IMR-90 (cell line): ENCODE measurements around the gene NAP1L5. TPM values are rescaled to one million over a fixed set of nuclear protein-coding genes. Genes with fewer than 3 reads are reported as not detected.

Source experiments
- ATAC-seq: fragments of 200-7000 bp; cut with Tn5 transposase; 2 replicates; pipeline ENCODE4 v1.9.1; 2020; ENCODE audit warnings: low read depth, mild to moderate bottlenecking, moderate library complexity
- BruUV-seq: library from RNA; stranded (reverse); fragments of 400-500 nt; replicated peaks from 2 replicates; lab custom pipeline; 2021; lab: Mats Ljungman, UMichigan
- CTCF ChIA-PET: fragments of 300-600 bp; formaldehyde crosslinking; extraction: SDS; loops from one replicate; lab custom pipeline; 2021; ENCODE audit warnings: antibody characterized with exemption; lab: Yijun Ruan, JAX
- POLR2A ChIA-PET: fragments of 300-600 bp; sonication (Branson Sonifier 250); formaldehyde crosslinking; loops from one replicate; lab custom pipeline; 2022; ENCODE audit warnings: antibody characterized with exemption; ENCODE audit not compliant: unreplicated experiment; lab: Charles Lee
- DNase-seq: peaks from one replicate; pipeline ENCODE4 v3.0.0; 2013
- H2AFZ ChIP-seq: replicated peaks from 2 replicates; pipeline ENCODE3; 2013; ENCODE audit warnings: low read length, mild to moderate bottlenecking; ENCODE audit not compliant: poor library complexity
- H2AK5ac ChIP-seq: 2 replicates; pipeline ENCODE4 v1.6.1; 2013; ENCODE audit warnings: low read depth, low read length, inconsistent platforms
- H2AK9ac ChIP-seq: replicated peaks from 2 replicates; pipeline ENCODE3; 2013; ENCODE audit warnings: mild to moderate bottlenecking, low read depth, low read length, moderate library complexity; ENCODE audit not compliant: poor library complexity
- H2BK120ac ChIP-seq: 2 replicates; pipeline ENCODE4 v1.6.1; 2013; ENCODE audit warnings: low read depth, low read length, inconsistent platforms
- H2BK15ac ChIP-seq: 3 replicates; pipeline ENCODE4 v1.6.1; 2013; ENCODE audit warnings: low read depth, low read length, inconsistent platforms
- H2BK20ac ChIP-seq: 2 replicates; pipeline ENCODE4 v1.6.1; 2013; ENCODE audit warnings: low read depth, mild to moderate bottlenecking, inconsistent platforms, low read length, moderate library complexity
- H2BK5ac ChIP-seq: 2 replicates; pipeline ENCODE4 v1.6.1; 2013; ENCODE audit warnings: mild to moderate bottlenecking, low read depth, low read length, inconsistent platforms; ENCODE audit not compliant: poor library complexity, severe bottlenecking
- H3K14ac ChIP-seq: replicated peaks from 2 replicates; pipeline ENCODE4 v1.6.1; 2013; ENCODE audit warnings: low read depth, low read length, inconsistent platforms
- H3K18ac ChIP-seq: 2 replicates; pipeline ENCODE4 v1.6.1; 2013; ENCODE audit warnings: low read depth, low read length, control low read depth
- H3K23ac ChIP-seq: 2 replicates; pipeline ENCODE4 v1.6.1; 2013; ENCODE audit warnings: low read depth, low read length, inconsistent platforms
- H3K27ac ChIP-seq: 2 replicates; pipeline ENCODE4 v1.5.1; 2013; ENCODE audit warnings: mild to moderate bottlenecking, control low read depth, low read length; ENCODE audit not compliant: insufficient read depth
- H3K27me3 ChIP-seq: 2 replicates; pipeline ENCODE4 v1.6.1; 2013; ENCODE audit warnings: low read length; ENCODE audit not compliant: control insufficient read depth, insufficient read depth
- H3K36me3 ChIP-seq: 2 replicates; pipeline ENCODE4 v1.6.1; 2013; ENCODE audit warnings: low read length, mixed read lengths; ENCODE audit not compliant: control insufficient read depth, insufficient read depth
- H3K4ac ChIP-seq: 2 replicates; pipeline ENCODE4 v1.6.1; 2013; ENCODE audit warnings: low read depth, low read length, inconsistent platforms
- H3K4me1 ChIP-seq: 2 replicates; pipeline ENCODE4 v1.6.1; 2013; ENCODE audit warnings: low read length, mixed read lengths; ENCODE audit not compliant: control insufficient read depth, insufficient read depth
- H3K4me2 ChIP-seq: 2 replicates; pipeline ENCODE4 v1.6.1; 2013; ENCODE audit warnings: low read depth, mild to moderate bottlenecking, control low read depth, low read length, moderate library complexity
- H3K4me3 ChIP-seq: 2 replicates; pipeline ENCODE4 v1.5.1; 2013; ENCODE audit warnings: low read depth, mild to moderate bottlenecking, control low read depth, low read length, moderate library complexity; ENCODE audit not compliant: insufficient read depth
- H3K56ac ChIP-seq: 2 replicates; pipeline ENCODE4 v1.6.1; 2013; ENCODE audit warnings: low read length, inconsistent platforms; ENCODE audit not compliant: insufficient read depth; ENCODE audit errors: extremely low read depth
- H3K79me1 ChIP-seq, 2 experiments: 2 replicates each; pipeline ENCODE4 v1.6.1; 2013; ENCODE audit warnings: low read length in 2 of 2, inconsistent platforms in 1 of 2, low read depth in 1 of 2
- H3K9ac ChIP-seq: 2 replicates; pipeline ENCODE4 v1.6.1; 2013; ENCODE audit warnings: low read depth, low read length, control low read depth
- H3K9me1 ChIP-seq: 2 replicates; pipeline ENCODE4 v1.6.1; 2013; ENCODE audit warnings: low read length, inconsistent platforms; ENCODE audit not compliant: insufficient read depth
- H3K9me3 ChIP-seq: 2 replicates; pipeline ENCODE4 v1.6.1; 2013; ENCODE audit warnings: low read length; ENCODE audit not compliant: control insufficient read depth, insufficient read depth
- H4K20me1 ChIP-seq: 2 replicates; pipeline ENCODE4 v1.6.1; 2013; ENCODE audit warnings: low read length, inconsistent platforms; ENCODE audit not compliant: insufficient read depth
- H4K5ac ChIP-seq: 2 replicates; pipeline ENCODE4 v1.6.1; 2013; ENCODE audit warnings: mild to moderate bottlenecking, low read depth, low read length, control low read depth
- H4K8ac ChIP-seq, 2 experiments: 2 replicates each; pipeline ENCODE4 v1.6.1; 2013; ENCODE audit warnings: low read depth in 2 of 2, low read length in 2 of 2, control low read depth in 1 of 2, inconsistent platforms in 1 of 2
- H4K91ac ChIP-seq: 2 replicates; pipeline ENCODE4 v1.6.1; 2013; ENCODE audit warnings: low read depth, low read length, inconsistent platforms; ENCODE audit not compliant: insufficient read depth
- BHLHE40 ChIP-seq: fragments of 150-350 bp; IDR thresholded peaks from 2 replicates; pipeline ENCODE4 v1.6.1; 2016; ENCODE audit warnings: mild to moderate bottlenecking, low read depth, low read length
- CEBPB ChIP-seq: IDR thresholded peaks from 2 replicates; pipeline ENCODE4 v1.6.1; 2012; ENCODE audit warnings: low read depth, low read length, improper control_type of control experiment
- CHD1 ChIP-seq: IDR thresholded peaks from 2 replicates; pipeline ENCODE4 v1.6.1; 2012; ENCODE audit warnings: low read depth, low read length, improper control_type of control experiment
- CTCF ChIP-seq: conservative IDR thresholded peaks from 2 replicates; pipeline ENCODE4 v1.5.1; 2012; ENCODE audit warnings: mild to moderate bottlenecking, low read depth, low read length, improper control_type of control experiment
- ELK1 ChIP-seq: fragments of 150-350 bp; IDR thresholded peaks from 2 replicates; pipeline ENCODE4 v1.6.1; 2016; ENCODE audit warnings: low read depth, mild to moderate bottlenecking, low read length, moderate library complexity, borderline replicate concordance
- FOS ChIP-seq: fragments of 150-350 bp; IDR thresholded peaks from 2 replicates; pipeline ENCODE4 v1.6.1; 2016; ENCODE audit warnings: low read depth, low read length
- MAFK ChIP-seq: IDR thresholded peaks from 2 replicates; pipeline ENCODE4 v1.6.1; 2012; ENCODE audit warnings: low read depth, low read length, improper control_type of control experiment
- MAZ ChIP-seq: IDR thresholded peaks from 2 replicates; pipeline ENCODE4 v1.6.1; 2012; ENCODE audit warnings: low read depth, mild to moderate bottlenecking, low read length, improper control_type of control experiment, moderate library complexity, borderline replicate concordance
- NFE2L2 ChIP-seq: fragments of 150-350 bp; IDR thresholded peaks from 2 replicates; pipeline ENCODE4 v1.6.1; 2016; ENCODE audit warnings: low read depth, mild to moderate bottlenecking, low read length
- POLR2A ChIP-seq: IDR thresholded peaks from 2 replicates; pipeline ENCODE4 v1.6.1; 2012; ENCODE audit warnings: mild to moderate bottlenecking, low read depth, low read length
- RAD21 ChIP-seq: IDR thresholded peaks from 2 replicates; pipeline ENCODE4 v1.6.1; 2012; ENCODE audit warnings: low read length, improper control_type of control experiment
- RCOR1 ChIP-seq: IDR thresholded peaks from 2 replicates; pipeline ENCODE4 v1.6.1; 2012; ENCODE audit warnings: mild to moderate bottlenecking, low read length, improper control_type of control experiment; ENCODE audit not compliant: insufficient replicate concordance
- RFX5 ChIP-seq: IDR thresholded peaks from 2 replicates; pipeline ENCODE4 v1.8.0; 2012; ENCODE audit warnings: low read depth, mild to moderate bottlenecking, low read length, moderate library complexity
- SMC3 ChIP-seq: fragments of 150-350 bp; IDR thresholded peaks from 2 replicates; pipeline ENCODE4 v1.6.1; 2016; ENCODE audit warnings: low read depth, mild to moderate bottlenecking, antibody characterized with exemption, low read length, moderate library complexity
- USF2 ChIP-seq: fragments of 150-350 bp; IDR thresholded peaks from 2 replicates; pipeline ENCODE4 v1.6.1; 2017; ENCODE audit warnings: mild to moderate bottlenecking, antibody characterized with exemption, low read length, low read depth
- WGBS, 2 experiments: methylation state at CpG; one replicate each; pipeline versions ENCODE4 v1.1.5 to v1.1.7; 2013; ENCODE audit warnings: missing lambda C conversion rate in 2 of 2; ENCODE audit not compliant: insufficient read length in 1 of 2; ENCODE audit errors: extremely low coverage in 2 of 2; 5-methylcytosine and 5-hydroxymethylcytosine counted together
- dilution Hi-C: fragments of 300-500 bp; cut with HindIII; formaldehyde crosslinking; loops from one replicate; pipeline ENCODE4 v1.14.3; 2018; ENCODE audit warnings: low sequenced_read_pairs; ENCODE audit not compliant: unreplicated experiment
- in situ Hi-C: fragments of 300-500 bp; cut with MboI; formaldehyde crosslinking; loops from 3 replicates; pipeline ENCODE4 v1.14.3; 2019; ENCODE audit warnings: low sequenced_read_pairs, inconsistent platforms, mixed read lengths
- intact Hi-C: fragments of 100-400 bp; cut with micrococcal nuclease; formaldehyde crosslinking; loops from 2 replicates; pipeline ENCODE4 v1.10.0; 2022
- polyA plus RNA-seq, 3 experiments: library from polyadenylated mRNA; depleted of rRNA; stranded (reverse); fragments of >200 nt; gene quantifications; 2 replicates each; pipeline ENCODE4 v1.2.3, GENCODE V29; 2012; ENCODE audit warnings: low replicate concordance in 1 of 3
- total RNA-seq: library from RNA; depleted of rRNA; stranded (reverse); fragments of >200 nt; gene quantifications from 2 replicates; pipeline ENCODE4 v1.2.3, GENCODE V29; 2012

NAP1L5 gene
- total and polyA plus RNA-seq, 2 of the 4 experiments (the other 2 are of a cell fraction), result 3.9 to 5.3 TPM

- H3K4me2 ChIP-seq, result no peak overlapping the region
- H3K27ac ChIP-seq, result no peak overlapping the region
- no peak overlapping the region for H2BK20ac ChIP-seq
- H2BK15ac ChIP-seq, result no peak overlapping the region
- H3K4me1 ChIP-seq, result no peaks in the 10 kb centered on the region; the same call in 1 of the 2 replicates
- no peak overlapping the region; a peak in 1 of 4 replicates for H4K8ac ChIP-seq
- no peaks in the 10 kb centered on the region for H3K27me3 ChIP-seq
- CTCF ChIA-PET, result no interaction called here
- no peak overlapping the region for H3K4ac ChIP-seq
- no peak overlapping the region for H3K9ac ChIP-seq
- no peaks in the 10 kb centered on the region; the same call in 1 of the 2 replicates for H3K36me3 ChIP-seq
- H3K18ac ChIP-seq, result no peak overlapping the region
- POLR2A ChIA-PET, result no interaction called here
- H2AK5ac ChIP-seq, result no peak overlapping the region; the same call in 1 of the 2 replicates
- H2AK9ac ChIP-seq, result no peak overlapping the region
- ATAC-seq (no peak), DNase-seq (no peak)
- no peak overlapping the region for H3K23ac ChIP-seq
- no peak overlapping the region for H4K91ac ChIP-seq
- H3K9me1 ChIP-seq, result peaks cover 4% of the 10 kb centered on the region; the same call in 1 of the 2 replicates
- H4K5ac ChIP-seq, result no peak overlapping the region
- no peak overlapping the region for H3K4me3 ChIP-seq
- no peak overlapping the region for H2BK120ac ChIP-seq
- no peak overlapping the region for H3K56ac ChIP-seq
- no peak overlapping the region for H2AFZ ChIP-seq
- no peaks in the 10 kb centered on the region for H3K9me3 ChIP-seq
- H2BK5ac ChIP-seq, result no peak overlapping the region
- no peak overlapping the region for H3K14ac ChIP-seq
- H4K20me1 ChIP-seq, result no peaks in the 10 kb centered on the region
- H3K79me1 ChIP-seq, result peaks cover 4 to 5% of the 10 kb centered on the region in 2 experiments; a peak in 3 of 4 replicates
- in situ Hi-C loops, result no loop called here
- dilution Hi-C loops, result no loop called here
- TF ChIP-seq RCOR1 (no peak), FOS (no peak), CTCF (no peak), MAFK (no peak), CEBPB (no peak), RFX5 (no peak), ELK1 (no peak), SMC3 (no peak), RAD21 (no peak), BHLHE40 (no peak), NFE2L2 (no peak), CHD1 (no peak), MAZ (no peak), USF2 (no peak), POLR2A (no peak)
- BruUV-seq, result no TSS peak
- WGBS, 2 experiments, result 92% methylated on average over 5 of the region's 7 CpGs; no CpG with 5 or more reads in 1 of the 2 experiments
- intact Hi-C loops, result no loop called here
These were observed 890 bp upstream of the NAP1L5 start for GRCh38 chr4:88698519-88698918.
